K562 (cell line): Measurements from ENCODE around the gene LCA5. TPM values are rescaled to one million over a fixed set of nuclear protein-coding genes. Genes with fewer than 3 reads are reported as not detected.

Experiments used
- ATAC-seq: fragments of 200-7000 bp; cut with Tn5 transposase; 3 replicates; pipeline ENCODE4 v1.9.1; 2020; ENCODE audit warnings: moderate library complexity
- BruUV-seq: library from RNA; stranded (reverse); fragments of 400-500 nt; replicated peaks from 2 replicates; lab custom pipeline; 2021; lab: Mats Ljungman, UMichigan
- CTCF ChIA-PET: fragments of 300-600 bp; formaldehyde crosslinking; extraction: SDS; loops from one replicate; lab custom pipeline; 2021; ENCODE audit warnings: low intra/inter-chr PET ratio; lab: Yijun Ruan, JAX
- POLR2A ChIA-PET: fragments of 300-600, 350-650 bp; sonication (Branson Sonifier 250); formaldehyde crosslinking; extraction: SDS; loops from one replicate; lab custom pipeline; 2021; ENCODE audit warnings: antibody characterized with exemption, inconsistent platforms; lab: Yijun Ruan, JAX
- DNase-seq, 4 experiments: peaks; one replicate each; pipeline versions ENCODE4 v3.0.0 to v3.0.0-alpha.2; 2011 to 2018; ENCODE audit warnings: low spot score in 3 of 4, mixed read lengths in 3 of 4; ENCODE audit errors: extremely low read depth in 1 of 4
- FAIRE-seq: peaks from 2 replicates; lab custom pipeline; 2011; peaks lifted over from hg19 to GRCh38; lab: Jason Lieb, UNC
- H2AFZ ChIP-seq: 2 replicates; pipeline ENCODE4 v1.6.0; 2011; ENCODE audit warnings: low read depth, low read length, control low read depth, inconsistent platforms
- H3K27ac ChIP-seq: fragments of 200-600 bp; 3 replicates; pipeline ENCODE4 v1.8.0; 2011; ENCODE audit warnings: low read depth, mild to moderate bottlenecking, control low read depth, inconsistent platforms, low read length, moderate library complexity, mixed read lengths; ENCODE audit errors: extremely low read depth
- H3K27me3 ChIP-seq, 2 experiments: fragments of 300-600 bp in 1 of 2; 2 replicates in 1 of 2; 3 replicates in 1 of 2; pipeline versions ENCODE4 v1.6.0 to v1.8.0; 2011; ENCODE audit warnings: inconsistent platforms in 2 of 2, low read length in 2 of 2, mild to moderate bottlenecking in 1 of 2, mixed read lengths in 1 of 2, moderate library complexity in 1 of 2; ENCODE audit not compliant: control insufficient read depth in 2 of 2, insufficient read depth in 2 of 2
- H3K36me3 ChIP-seq: fragments of 300-600 bp; 3 replicates; pipeline ENCODE4 v1.8.0; 2011; ENCODE audit warnings: mild to moderate bottlenecking, low read length, inconsistent platforms; ENCODE audit not compliant: control insufficient read depth, insufficient read depth
- H3K4me1 ChIP-seq, 2 experiments: fragments of 200-600 bp in 1 of 2; replicated peaks in 1 of 2; 2 replicates in 1 of 2; 3 replicates in 1 of 2; pipeline versions ENCODE4 v1.5.1 to v1.8.0; 2011; ENCODE audit warnings: inconsistent platforms in 2 of 2, low read length in 2 of 2, mild to moderate bottlenecking in 1 of 2, mixed read lengths in 1 of 2, moderate library complexity in 1 of 2; ENCODE audit not compliant: control insufficient read depth in 2 of 2, insufficient read depth in 2 of 2
- H3K4me2 ChIP-seq: 2 replicates; pipeline ENCODE4 v1.6.1; 2011; ENCODE audit warnings: low read length, control low read depth, inconsistent platforms, mixed read lengths; ENCODE audit not compliant: insufficient read depth
- H3K4me3 ChIP-seq: fragments of 200-600 bp; sonication (generic), shearing (Covaris generic); 2 replicates; pipeline ENCODE4 v1.5.1; 2016; ENCODE audit warnings: control low read depth, inconsistent platforms
- H3K79me2 ChIP-seq: fragments of 200-600 bp; 3 replicates; pipeline ENCODE4 v1.8.0; 2011; ENCODE audit warnings: low read length, inconsistent platforms; ENCODE audit not compliant: control insufficient read depth, insufficient read depth
- H3K9ac ChIP-seq, 2 experiments: 2 replicates each; pipeline versions ENCODE4 v1.6.0 to v1.6.1; 2011; ENCODE audit warnings: low read depth in 2 of 2, low read length in 2 of 2, control low read depth in 1 of 2, inconsistent platforms in 1 of 2, mild to moderate bottlenecking in 1 of 2, mixed read lengths in 1 of 2; ENCODE audit not compliant: insufficient read depth in 1 of 2
- H3K9me1 ChIP-seq: one replicate; pipeline ENCODE4 v1.6.0; 2011; ENCODE audit warnings: inconsistent platforms, mild to moderate bottlenecking, low read length, moderate library complexity; ENCODE audit not compliant: control insufficient read depth, insufficient read depth
- H3K9me3 ChIP-seq: replicated peaks from 2 replicates; pipeline ENCODE4 v1.5.1; 2011; ENCODE audit warnings: low read depth, low read length, inconsistent platforms; ENCODE audit not compliant: control insufficient read depth, insufficient read depth
- H4K20me1 ChIP-seq: replicated peaks from 2 replicates; pipeline ENCODE4 v1.6.1; 2011; ENCODE audit warnings: low read length, inconsistent platforms, mixed read lengths; ENCODE audit not compliant: control insufficient read depth, insufficient read depth
- ARNT ChIP-seq, 2 experiments: fragments of 450-650 bp; IDR thresholded peaks; 2 replicates each; pipeline ENCODE4 v1.6.1; 2016; ENCODE audit warnings: mild to moderate bottlenecking in 1 of 2
- BCOR ChIP-seq: fragments of 450-650 bp; IDR thresholded peaks from 2 replicates; pipeline ENCODE4 v1.6.1; 2016
- CBX5 ChIP-seq: IDR thresholded peaks from 2 replicates; pipeline ENCODE4 v1.6.1; 2014; ENCODE audit warnings: low read depth, borderline replicate concordance
- E2F8 ChIP-seq: fragments of 450-650 bp; IDR thresholded peaks from 2 replicates; pipeline ENCODE4 v1.7.1; 2018; ENCODE audit warnings: mild to moderate bottlenecking, low read depth; ENCODE audit not compliant: partially characterized antibody
- KDM1A ChIP-seq, 2 experiments: fragments of 450-650 bp; IDR thresholded peaks; 2 replicates each; pipeline ENCODE4 v1.6.1; 2016; ENCODE audit warnings: mild to moderate bottlenecking in 2 of 2
- KLF13 ChIP-seq: fragments of 450-650 bp; IDR thresholded peaks from 2 replicates; pipeline ENCODE4 v1.6.1; 2016; ENCODE audit warnings: missing genetic modification characterization, low read depth, mild to moderate bottlenecking, missing compliant biosample characterization, moderate library complexity, borderline replicate concordance
- PYGO2 ChIP-seq: fragments of 450-650 bp; IDR thresholded peaks from 2 replicates; pipeline ENCODE4 v1.6.1; 2016; ENCODE audit warnings: mild to moderate bottlenecking, missing genetic modification characterization, moderate library complexity, missing compliant biosample characterization
- RBM25 ChIP-seq: fragments of 200-400 bp; formaldehyde crosslinking; IDR thresholded peaks from 2 replicates; pipeline ENCODE4 v1.6.1; 2018; ENCODE audit warnings: low read length, low read depth, moderate library complexity; ENCODE audit not compliant: severe bottlenecking
- RHOXF2B ChIP-seq: fragments of 250-450 bp; sonication (Bioruptor Pico); conservative IDR thresholded peaks from 2 replicates; pipeline ENCODE4 v1.5.1; 2021
- SMARCA5 ChIP-seq: fragments of 450-650 bp; IDR thresholded peaks from 2 replicates; pipeline ENCODE4 v1.6.1; 2016
- SRF ChIP-seq, 2 experiments: fragments of 250-450, 450-650 bp in 1 of 2; sonication (Bioruptor Pico) in 1 of 2; sonication (generic) in 1 of 2; formaldehyde crosslinking; IDR thresholded peaks; 2 replicates each; pipeline versions ENCODE4 v1.5.0 to v1.5.1; 2020 to 2022; ENCODE audit warnings: mild to moderate bottlenecking in 1 of 2, missing genetic modification reagents in 1 of 2
- ZBTB7A ChIP-seq: IDR thresholded peaks from 2 replicates; pipeline ENCODE4 v1.6.1; 2011; ENCODE audit warnings: low read depth, mild to moderate bottlenecking, low read length, moderate library complexity, borderline replicate concordance; ENCODE audit not compliant: control insufficient read depth
- WGBS: fragments of 100-300 bp; shearing (Covaris generic); methylation state at CpG from one replicate; pipeline ENCODE4 v1.1.6; 2016; ENCODE audit warnings: low coverage, mixed read lengths; ENCODE audit not compliant: insufficient coverage; ENCODE audit errors: missing lambda C conversion rate; 5-methylcytosine and 5-hydroxymethylcytosine counted together
- in situ Hi-C: fragments of 300-500 bp; cut with MboI; formaldehyde crosslinking; loops from 4 replicates; pipeline ENCODE4 v1.15.0; 2018; ENCODE audit warnings: inconsistent platforms, mixed read lengths
- intact Hi-C: fragments of 100-400 bp; cut with micrococcal nuclease; formaldehyde crosslinking; loops from 2 replicates; pipeline ENCODE4 v1.14.2; 2022
- polyA plus RNA-seq, 8 experiments: library from polyadenylated mRNA; depleted of rRNA in 4 of 8; stranded (reverse) in 5 of 8; unstranded in 3 of 8; fragments of >200 nt; fragmentation: Nextera tagmentation in 2 of 8; fragmentation: Illumina TruSeq in 1 of 8; extraction: Ambion mirVana in 2 of 8; extraction: Trizol in 1 of 8; gene quantifications; 2 replicates each; pipeline versions ENCODE4 v1.2.1 to v1.2.3, GENCODE V29; 2011 to 2014; ENCODE audit warnings: inconsistent platforms in 1 of 8, missing spikeins in 1 of 8
- total RNA-seq, 7 experiments: library from RNA; depleted of rRNA in 6 of 7; stranded (reverse); fragments of >200 nt in 6 of 7; fragmentation: Illumina TruSeq in 2 of 7; extraction: Trizol in 2 of 7; gene quantifications; 2 replicates each; pipeline versions ENCODE4 v1.2.1 to v1.2.3, GENCODE V29; 2011 to 2021; ENCODE audit warnings: low replicate concordance in 1 of 7

The LCA5 gene
- total and polyA plus RNA-seq, 9 of the 15 experiments (the other 6 are each of a cell fraction or from before 2014, with no cell fraction given): 1.0 to 3.4 (median 1.8) TPM

DNA sequence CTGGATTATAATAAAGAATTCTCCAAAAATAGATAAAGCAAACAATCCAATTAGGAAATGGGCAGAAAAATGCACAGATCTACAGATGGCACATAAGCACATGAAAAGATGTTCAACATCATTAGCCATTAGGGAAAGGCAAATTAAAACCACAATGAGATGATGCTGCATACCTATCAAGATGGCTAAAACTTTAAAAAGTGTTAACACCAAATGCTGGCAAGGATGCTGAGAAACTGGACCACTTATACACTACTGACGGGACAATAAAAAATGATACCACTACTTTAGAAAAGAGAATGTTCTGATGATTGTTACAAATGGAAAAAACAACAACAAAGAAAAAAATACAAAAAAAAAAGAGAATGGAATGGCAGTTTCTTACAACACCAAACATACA, 26.5 kb downstream of the LCA5 start:
- 41% methylated on average over 1 of the region's 1 CpG for WGBS
- Histone ChIP-seq H3K4me1 (no peaks in the 10 kb centered on the region), H4K20me1 (no peaks in the 10 kb centered on the region), H3K27me3 (no peaks in the 10 kb centered on the region), H3K79me2 (no peaks in the 10 kb centered on the region), H3K9me3 (no peaks in the 10 kb centered on the region), H3K9me1 (no peaks in the 10 kb centered on the region), H3K4me3 (no peak overlapping the region), H3K4me2 (no peak overlapping the region), H3K9ac (no peak overlapping the region), H3K36me3 (no peaks in the 10 kb centered on the region), H2AFZ (no peak overlapping the region), H3K27ac (no peak overlapping the region)
- no peak for FAIRE-seq
- intact Hi-C loops (no loop called here), in situ Hi-C loops (no loop called here)
- CTCF ChIA-PET: no interaction called here
- no peak for DNase-seq
- no peak for ATAC-seq
- BruUV-seq: no TSS peak
- TF ChIP-seq KLF13 (tag) (no peak), SMARCA5 (peak; percentile 45; the same call in 1 of the 2 replicates), CBX5 (no peak), ZBTB7A (no peak), PYGO2 (no peak), RBM25 (peak; percentile 93), ARNT (IDR thresholded peaks at IDR 0.05) (0 out of 4 replicates have a peak, but pooled peaks of 1 of the 2 experiments have one; percentile 29), BCOR (peak; percentile 33; the same call in 1 of the 2 replicates), SRF (CRISPR knock-in tag; IDR thresholded peaks at IDR 0.05) (no peak), E2F8 (no peak), KDM1A (IDR thresholded peaks at IDR 0.05) (peak in 1 of 2 experiments; percentile 37; a peak in 1 of 4 replicates), RHOXF2B (CRISPR knock-in tag) (no peak)
- POLR2A ChIA-PET: no interaction called here
